Kidney epithelial cell (primary cell): ENCODE measurements around the gene NPR1. TPM values are rescaled to one million over a fixed set of nuclear protein-coding genes. Genes with fewer than 3 reads are reported as not detected.
"Not testable (repeated sequence)": the region's sequence is repeated elsewhere in the genome, so short reads cannot be mapped to it uniquely, and the experiment has no call there.

Experiments used
- DNase-seq: peaks from one replicate; pipeline ENCODE4 v3.0.0-alpha.2; 2010; ENCODE audit warnings: low read depth
- H3K27me3 ChIP-seq: 2 replicates; pipeline ENCODE4 v1.6.0; 2011; ENCODE audit warnings: low read length; ENCODE audit not compliant: control insufficient read depth, insufficient read depth
- H3K36me3 ChIP-seq: 2 replicates; pipeline ENCODE4 v1.5.1; 2011; ENCODE audit warnings: low read length; ENCODE audit not compliant: control insufficient read depth, insufficient read depth
- H3K4me3 ChIP-seq: 2 replicates; pipeline ENCODE4 v1.5.1; 2011; ENCODE audit warnings: low read depth, mild to moderate bottlenecking, control low read depth, low read length
- total RNA-seq: library from RNA; depleted of rRNA; stranded (reverse); fragments of >200 nt; gene quantifications from 2 replicates; pipeline ENCODE4 v1.2.3, GENCODE V29; 2015
- TF ChIP-seq, protein P1 (sequence below): IDR thresholded peaks from 2 replicates; pipeline ENCODE4 v1.5.1; 2011; ENCODE audit warnings: mild to moderate bottlenecking, moderate library complexity, low read length, control low read depth, inconsistent platforms; ENCODE audit not compliant: insufficient read depth, poor library complexity, severe bottlenecking

The NPR1 gene
- total RNA-seq, 1 donor from 2014 or later: 2.0 TPM

- Histone ChIP-seq H3K4me3 (peak overlapping the region; percentile 98), H3K27me3 (no peaks in the 10 kb centered on the region), H3K36me3 (no peaks in the 10 kb centered on the region)
- TF ChIP-seq, protein P1, sequence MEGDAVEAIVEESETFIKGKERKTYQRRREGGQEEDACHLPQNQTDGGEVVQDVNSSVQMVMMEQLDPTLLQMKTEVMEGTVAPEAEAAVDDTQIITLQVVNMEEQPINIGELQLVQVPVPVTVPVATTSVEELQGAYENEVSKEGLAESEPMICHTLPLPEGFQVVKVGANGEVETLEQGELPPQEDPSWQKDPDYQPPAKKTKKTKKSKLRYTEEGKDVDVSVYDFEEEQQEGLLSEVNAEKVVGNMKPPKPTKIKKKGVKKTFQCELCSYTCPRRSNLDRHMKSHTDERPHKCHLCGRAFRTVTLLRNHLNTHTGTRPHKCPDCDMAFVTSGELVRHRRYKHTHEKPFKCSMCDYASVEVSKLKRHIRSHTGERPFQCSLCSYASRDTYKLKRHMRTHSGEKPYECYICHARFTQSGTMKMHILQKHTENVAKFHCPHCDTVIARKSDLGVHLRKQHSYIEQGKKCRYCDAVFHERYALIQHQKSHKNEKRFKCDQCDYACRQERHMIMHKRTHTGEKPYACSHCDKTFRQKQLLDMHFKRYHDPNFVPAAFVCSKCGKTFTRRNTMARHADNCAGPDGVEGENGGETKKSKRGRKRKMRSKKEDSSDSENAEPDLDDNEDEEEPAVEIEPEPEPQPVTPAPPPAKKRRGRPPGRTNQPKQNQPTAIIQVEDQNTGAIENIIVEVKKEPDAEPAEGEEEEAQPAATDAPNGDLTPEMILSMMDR: no peak
- no peak for DNase-seq
Measured at GRCh38 chr1:153669606-153670005, 8.9 kb upstream of the NPR1 start.

DNA sequence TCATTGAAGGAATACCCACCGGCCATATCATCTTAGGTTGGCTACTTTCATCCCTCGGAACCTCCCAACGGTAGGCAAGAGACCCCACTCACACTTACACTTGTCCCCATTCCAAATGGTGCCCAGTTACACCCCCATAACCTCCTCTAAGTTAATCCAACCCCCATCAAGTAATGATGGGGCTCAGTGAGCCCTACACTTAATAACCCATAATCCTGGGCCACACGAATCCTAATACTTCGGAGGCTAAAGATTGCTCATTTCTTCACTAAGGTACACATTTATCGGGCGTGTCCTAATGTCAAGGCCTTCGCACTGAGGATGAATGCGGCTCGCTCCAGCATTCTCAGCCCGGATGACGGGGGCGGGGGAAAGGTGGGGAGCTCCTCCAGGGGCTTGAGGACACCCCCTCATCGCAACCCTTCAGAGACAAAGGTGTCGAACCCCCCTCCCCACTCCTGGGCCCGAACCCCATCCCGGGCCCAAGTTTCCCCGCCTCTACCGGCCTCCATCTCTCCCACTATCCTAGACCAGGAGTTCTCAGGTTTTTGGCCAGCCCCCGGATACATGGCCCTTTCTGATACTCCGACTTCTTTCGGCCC is 8.1 kb upstream of the NPR1 start:
- no peaks in the 10 kb centered on the region for H3K36me3 ChIP-seq
- H3K27me3 ChIP-seq: no peaks in the 10 kb centered on the region
- DNase-seq: no peak
- peak overlapping the region; percentile 98 for H3K4me3 ChIP-seq
- TF ChIP-seq, protein P1: no peak

DNA sequence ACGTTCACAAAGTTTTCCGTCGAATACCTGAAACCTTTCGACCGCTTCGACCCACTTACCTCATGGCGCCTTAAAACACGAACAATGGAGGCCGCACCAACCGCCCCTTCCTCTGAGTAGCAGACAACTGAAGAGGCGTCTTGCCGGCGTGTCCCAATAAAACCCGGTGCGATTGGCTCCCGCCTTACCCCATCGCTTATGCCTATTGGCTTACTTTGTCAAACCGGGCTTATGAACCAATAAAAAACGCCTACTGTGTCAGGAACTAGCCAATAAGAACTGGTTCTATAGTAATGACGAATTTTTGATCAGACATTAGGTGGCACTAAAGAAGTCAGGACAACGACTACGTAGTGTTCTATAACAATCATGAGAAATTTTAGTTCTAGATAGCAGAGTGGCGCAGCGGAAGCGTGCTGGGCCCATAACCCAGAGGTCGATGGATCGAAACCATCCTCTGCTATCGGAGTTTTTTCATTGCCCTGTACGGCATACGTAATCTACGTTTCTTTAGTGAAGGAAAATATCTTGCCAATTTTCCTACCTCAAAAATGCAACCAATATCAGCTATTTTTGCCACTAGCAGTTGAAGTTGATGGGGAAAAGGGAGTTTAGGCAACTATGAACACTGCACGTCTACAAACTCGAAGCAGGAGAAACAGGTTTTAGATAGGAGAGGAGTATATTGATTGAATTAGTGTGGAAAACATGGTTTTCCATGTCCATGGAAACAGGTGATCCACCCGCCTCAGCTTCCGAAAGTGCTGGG is 7.4 kb upstream of the NPR1 start, which contains the start of gene ILF2:
ILF2 (minus strand) TSS at position 135 of the 769 bp plus-strand sequence; CDS start at position 64, 71 bp downstream.
- Histone ChIP-seq H3K27me3 (no peaks in the 10 kb centered on the region), H3K4me3 (peak within 1 kb of the TSS; percentile 98), H3K36me3 (no peaks in the 10 kb centered on the region)
- TF ChIP-seq, protein P1: peak; percentile 27
- DNase-seq: peak; percentile 100

GRCh38 chr1:153671628-153672353 is 6.7 kb upstream of the NPR1 start:
- H3K27me3 ChIP-seq, H3K36me3 ChIP-seq, DNase-seq: not testable (repeated sequence)
- peak overlapping the region; percentile 39 for H3K4me3 ChIP-seq

DNA sequence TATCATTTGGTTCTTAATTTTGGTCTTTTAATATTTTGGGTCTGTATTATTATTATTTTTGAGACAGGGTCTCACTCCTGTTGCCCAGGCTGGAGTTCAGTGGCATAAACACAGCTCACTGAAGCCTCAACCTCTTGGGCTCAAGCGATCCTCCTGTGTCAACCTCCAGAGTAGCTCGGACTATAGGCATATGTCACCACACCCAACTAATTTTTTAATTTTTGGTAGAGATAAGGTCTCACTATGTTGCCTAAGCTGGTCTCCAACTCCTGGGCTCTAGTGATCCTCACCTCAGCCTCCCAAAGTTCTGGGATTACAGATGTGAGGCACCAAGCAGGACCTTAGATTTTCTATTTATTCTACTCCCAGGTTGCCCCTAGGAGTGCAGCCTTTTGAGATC is 5.0 kb upstream of the NPR1 start:
- Histone ChIP-seq H3K27me3 (peaks cover 8% of the 10 kb centered on the region), H3K36me3 (no peaks in the 10 kb centered on the region), H3K4me3 (no peak overlapping the region)
- DNase-seq: no peak
- TF ChIP-seq, protein P1: no peak
